ENCODE measurements around the gene PLEKHG2.

Gene PLEKHG2

GRCh38 chr19:39415111-39416046 lies 2.9 kb downstream of the PLEKHG2 start:
- no peak for DNase-seq (ENCODE audit: low read depth in 4 of 4, low spot score in 1 of 4)

GRCh38 chr19:39416152-39417120 lies 4.0 kb downstream of the PLEKHG2 start:
- no peak for DNase-seq (ENCODE audit: low read depth in 4 of 4, low spot score in 1 of 4)

GRCh38 chr19:39417463-39418181 lies 5.2 kb downstream of the PLEKHG2 start:
- DNase-seq (ENCODE audit: low read depth in 4 of 4, low spot score in 1 of 4), result no peak

- DNase-seq (ENCODE audit: low read depth in 4 of 4, low spot score in 1 of 4), result no peak
Measured at GRCh38 chr19:39419003-39419402, 6.5 kb downstream of the PLEKHG2 start.

GRCh38 chr19:39420769-39421168 lies 8.3 kb downstream of the PLEKHG2 start:
- no peak for DNase-seq (ENCODE audit: low read depth in 4 of 4, low spot score in 1 of 4)

- no peak for DNase-seq (ENCODE audit: low read depth in 4 of 4, low spot score in 1 of 4)
Measured at GRCh38 chr19:39422020-39422419, 9.6 kb downstream of the PLEKHG2 start.

- DNase-seq (ENCODE audit: low read depth in 4 of 4, low spot score in 1 of 4), result no peak
Measured at GRCh38 chr19:39423258-39424086, 11.0 kb downstream of the PLEKHG2 start.

- no peak for DNase-seq (ENCODE audit: low read depth in 4 of 4, low spot score in 1 of 4)
Measured at GRCh38 chr19:39424934-39425333, 12.5 kb downstream of the PLEKHG2 start.

- DNase-seq (ENCODE audit: low read depth in 4 of 4, low spot score in 1 of 4), result no peak
Measured at GRCh38 chr19:39425744-39426143, 13.3 kb downstream of the PLEKHG2 start.

GRCh38 chr19:39426170-39426569 lies 13.7 kb downstream of the PLEKHG2 start:
- DNase-seq (ENCODE audit: low read depth in 4 of 4, low spot score in 1 of 4), result no peak

- no peak for DNase-seq (ENCODE audit: low read depth in 4 of 4, low spot score in 1 of 4)
Measured at GRCh38 chr19:39427707-39428106, 15.2 kb downstream of the PLEKHG2 start.

- DNase-seq (ENCODE audit: low read depth in 4 of 4, low spot score in 1 of 4), result no peak
Measured at GRCh38 chr19:39428283-39429112, 16.0 kb downstream of the PLEKHG2 start.

GRCh38 chr19:39430675-39431593 lies 18.5 kb downstream of the PLEKHG2 start:
- DNase-seq (ENCODE audit: low read depth in 4 of 4, low spot score in 1 of 4), result no peak

GRCh38 chr19:39432677-39433025 lies 20.2 kb downstream of the PLEKHG2 start:
- DNase-seq (ENCODE audit: low read depth in 4 of 4, low spot score in 1 of 4), result no peak

GRCh38 chr19:39433480-39434079 lies 21.1 kb downstream of the PLEKHG2 start:
- DNase-seq (ENCODE audit: low read depth in 4 of 4, low spot score in 1 of 4), result no peak

GRCh38 chr19:39434123-39435076 lies 21.9 kb downstream of the PLEKHG2 start:
- DNase-seq (ENCODE audit: low read depth in 4 of 4, low spot score in 1 of 4), result no peak
